NCI-H1694 treated with DMSO at 0.1 percent for 48 hours (cell line): Measurements from ENCODE around the gene CLTCL1.

ENCODE experiments used
- DNase-seq: peaks from one replicate; lab custom pipeline; 2025; lab: John Stamatoyannopoulos, UW

Gene CLTCL1

DNA sequence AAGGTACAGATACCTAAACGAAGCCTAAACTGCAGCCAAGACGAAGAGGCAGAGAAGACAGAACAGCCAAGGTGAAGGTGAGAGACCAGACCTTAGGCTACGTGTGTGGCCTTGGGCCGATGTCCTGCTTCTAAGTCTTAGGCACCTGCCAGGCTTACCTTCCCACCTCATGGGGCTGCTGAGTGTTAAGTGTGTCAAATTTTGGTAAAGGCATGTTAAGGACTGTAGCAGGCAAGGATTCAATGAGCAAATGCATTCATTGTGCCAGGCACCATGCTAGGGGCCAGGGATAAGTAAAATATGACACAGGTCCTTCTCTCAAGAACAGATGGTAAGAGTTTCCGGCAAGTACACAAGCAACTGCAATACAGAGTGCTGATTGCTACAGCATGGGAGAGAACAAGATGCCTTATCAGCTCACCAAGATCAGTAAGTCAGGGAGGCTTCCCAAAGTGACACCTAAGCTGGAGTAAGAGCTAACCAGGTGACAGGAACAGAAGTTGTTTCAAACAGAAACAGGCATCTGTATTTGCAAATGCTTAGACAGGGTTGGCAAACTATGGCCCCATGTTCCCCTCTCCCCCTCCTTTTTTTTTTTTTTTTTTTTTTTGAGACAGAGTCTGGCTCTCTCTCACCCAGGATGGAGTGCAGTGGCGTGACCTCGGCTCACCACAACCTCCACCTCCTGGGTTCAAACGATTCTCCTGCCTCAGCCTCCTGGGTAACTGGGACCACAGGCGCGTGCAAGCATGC is 46.7 kb downstream of the CLTCL1 start:
- no peak for DNase-seq

GRCh38 chr22:19242699-19243098 is 48.8 kb downstream of the CLTCL1 start:
- no peak for DNase-seq

DNA sequence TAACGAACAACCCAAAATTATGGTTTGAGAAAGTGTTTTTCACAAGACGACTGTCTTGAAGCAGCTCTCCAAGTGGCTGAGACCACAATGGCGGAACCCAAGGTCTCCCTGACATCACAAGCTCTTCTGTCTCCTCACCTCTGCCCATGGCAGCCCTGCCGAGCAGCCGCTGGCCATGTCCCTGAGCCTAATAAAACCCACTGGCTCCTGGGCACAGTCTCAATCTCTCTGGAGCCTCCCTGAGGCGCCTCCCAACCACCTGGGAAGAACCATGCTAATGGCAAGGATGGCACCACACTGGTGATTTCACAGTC is 50.0 kb downstream of the CLTCL1 start:
- DNase-seq = no peak

DNA sequence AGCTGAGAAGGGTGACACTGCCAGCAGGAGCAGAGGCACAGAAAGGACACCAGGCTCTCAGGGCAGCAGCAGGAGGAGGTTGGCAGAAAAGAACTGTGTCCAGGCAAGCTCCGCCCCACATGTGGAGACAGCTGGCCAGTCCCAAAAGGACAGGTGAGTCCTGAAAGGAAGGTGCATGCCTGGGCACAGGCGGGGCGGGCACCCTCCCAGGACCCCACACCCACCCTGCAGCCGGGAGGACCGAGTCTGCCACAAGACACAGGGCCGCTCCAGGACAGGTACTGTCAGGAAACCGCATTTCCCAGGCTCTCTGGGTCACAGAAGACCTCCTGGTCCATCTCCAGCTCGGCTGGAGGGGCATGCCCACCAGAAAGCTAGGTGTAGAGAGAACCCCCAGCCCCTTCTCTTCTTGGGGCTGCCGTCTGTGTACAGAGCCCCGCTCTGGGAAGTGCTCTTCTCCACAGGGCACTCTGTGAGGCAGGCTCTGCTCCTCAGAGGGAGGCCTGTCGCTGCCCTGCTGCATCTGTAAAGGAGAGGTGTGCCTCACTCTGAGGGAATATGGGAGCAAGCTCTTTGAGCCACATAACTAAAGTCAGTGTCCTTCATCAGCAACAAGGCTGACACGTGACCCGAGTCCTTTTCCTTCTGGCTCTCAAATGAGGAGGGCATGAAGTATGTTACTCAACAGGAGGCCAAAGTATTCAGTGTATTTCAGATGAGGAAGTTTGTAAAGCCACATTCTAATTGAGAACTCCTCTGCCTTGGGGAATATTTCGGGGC is 50.5 kb downstream of the CLTCL1 start:
- DNase-seq = no peak

DNA sequence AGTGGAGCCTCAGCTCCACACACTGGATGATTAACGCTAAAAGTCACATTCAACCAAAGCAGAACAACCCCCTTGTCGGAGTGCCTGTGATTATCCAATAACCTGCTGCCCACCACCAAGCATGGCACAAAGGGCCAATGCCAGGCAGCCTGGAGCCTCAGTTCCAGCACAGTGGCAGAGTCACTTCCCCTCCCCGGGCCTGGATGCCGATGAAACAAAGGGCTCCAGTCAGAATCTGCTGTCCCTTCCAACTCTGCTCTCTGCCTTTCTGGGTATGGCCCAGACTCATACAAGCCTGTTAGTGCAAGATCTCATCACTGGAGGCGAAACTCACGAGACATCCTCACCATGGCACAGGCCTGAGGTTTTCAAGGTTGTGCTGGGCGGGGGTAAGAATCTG is 52.1 kb downstream of the CLTCL1 start:
- DNase-seq = no peak

DNA sequence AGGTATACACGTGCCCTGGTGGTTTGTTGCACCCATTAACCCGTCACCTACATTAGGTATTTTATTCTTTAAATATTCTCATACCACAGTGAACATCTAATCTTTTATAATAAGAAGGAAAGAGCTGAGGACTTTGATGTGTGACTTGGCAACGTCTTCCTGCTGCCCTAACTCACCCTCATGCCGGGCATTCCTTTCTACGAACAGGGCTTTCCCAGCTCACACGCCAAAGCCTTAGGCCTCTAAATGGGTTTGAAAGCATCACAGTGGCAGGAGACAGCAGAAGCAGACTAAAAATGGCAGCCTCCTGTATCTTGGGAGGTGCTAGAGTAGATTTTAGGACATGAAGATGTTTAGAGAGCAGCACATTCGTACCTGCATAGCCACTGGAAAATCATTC is 52.6 kb downstream of the CLTCL1 start:
- DNase-seq = no peak

- DNase-seq = no peak
These were observed 55.6 kb downstream of the CLTCL1 start for GRCh38 chr22:19235874-19236273.

- no peak for DNase-seq
These were observed 57.2 kb downstream of the CLTCL1 start for GRCh38 chr22:19234126-19234896.

DNA sequence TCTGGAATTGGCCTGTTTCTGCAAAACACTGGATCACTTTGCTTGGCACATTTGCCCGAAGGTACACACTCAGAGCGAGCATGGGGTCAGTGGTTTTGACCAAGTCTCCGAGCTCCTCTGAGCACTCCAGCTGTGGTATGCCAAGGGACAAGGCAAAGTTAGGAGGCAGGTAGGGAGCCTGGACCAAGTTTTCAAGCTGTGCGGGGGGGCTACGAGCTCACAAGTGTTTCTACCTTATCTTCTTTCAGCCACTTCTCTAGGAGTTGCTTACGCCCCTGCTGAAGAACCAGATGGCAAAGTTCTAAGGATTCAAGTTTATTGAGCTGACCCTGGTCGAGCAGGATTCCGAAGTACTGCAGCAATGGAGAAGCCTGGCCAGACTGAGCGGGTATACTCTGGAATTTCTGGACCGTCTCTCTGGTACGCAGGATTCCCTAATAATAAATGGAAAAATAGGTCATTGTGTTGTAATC is 58.3 kb downstream of the CLTCL1 start:
- no peak for DNase-seq

GRCh38 chr22:19232623-19233022 is 58.9 kb downstream of the CLTCL1 start:
- DNase-seq = no peak

- DNase-seq = no peak
These were observed 59.5 kb downstream of the CLTCL1 start for GRCh38 chr22:19231986-19232385.

DNA sequence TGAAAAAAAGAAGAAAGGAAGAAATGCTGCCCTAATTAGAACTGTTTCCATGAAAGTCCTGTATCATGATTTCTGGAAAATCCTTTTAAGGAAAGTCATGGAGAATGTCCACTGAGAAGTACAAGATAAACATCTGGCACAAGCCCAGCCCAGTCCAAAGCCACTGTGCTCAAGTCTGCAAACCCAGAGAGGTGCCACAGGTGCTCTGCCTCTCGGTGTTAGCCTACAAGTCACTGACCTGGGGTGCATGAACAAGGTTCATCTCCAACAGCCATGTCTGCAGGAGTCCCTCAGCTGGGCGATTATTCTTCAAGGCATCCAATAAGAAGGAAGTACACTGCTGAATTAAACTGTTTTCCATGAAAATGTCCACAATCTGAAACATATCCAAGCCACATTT is 61.9 kb downstream of the CLTCL1 start:
- no peak for DNase-seq

- no peak for DNase-seq
These were observed 63.3 kb downstream of the CLTCL1 start for GRCh38 chr22:19228179-19228578.

DNA sequence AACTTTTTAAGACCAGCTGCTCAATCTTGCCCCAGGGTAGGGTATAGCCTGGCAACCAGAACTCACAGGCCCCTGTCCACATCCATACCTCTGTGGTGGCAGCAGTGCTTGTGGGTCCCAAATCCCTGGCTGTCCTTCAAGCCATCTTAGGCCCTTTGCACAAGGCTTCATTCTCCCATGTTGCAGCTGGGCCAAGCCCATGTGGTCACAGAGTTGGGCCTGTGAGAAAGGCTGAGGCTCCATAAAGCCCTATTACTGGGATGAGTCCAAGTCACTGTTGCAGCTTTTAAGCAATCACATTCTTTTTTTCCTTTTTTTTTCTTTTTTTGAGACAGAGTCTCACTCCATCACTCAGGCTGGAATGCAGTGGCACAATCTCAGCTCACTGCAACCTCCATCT is 65.1 kb downstream of the CLTCL1 start:
- DNase-seq = no peak

- no peak for DNase-seq
These were observed 66.0 kb downstream of the CLTCL1 start for GRCh38 chr22:19225560-19225959.

GRCh38 chr22:19224985-19225384 is 66.5 kb downstream of the CLTCL1 start:
- no peak for DNase-seq

DNA sequence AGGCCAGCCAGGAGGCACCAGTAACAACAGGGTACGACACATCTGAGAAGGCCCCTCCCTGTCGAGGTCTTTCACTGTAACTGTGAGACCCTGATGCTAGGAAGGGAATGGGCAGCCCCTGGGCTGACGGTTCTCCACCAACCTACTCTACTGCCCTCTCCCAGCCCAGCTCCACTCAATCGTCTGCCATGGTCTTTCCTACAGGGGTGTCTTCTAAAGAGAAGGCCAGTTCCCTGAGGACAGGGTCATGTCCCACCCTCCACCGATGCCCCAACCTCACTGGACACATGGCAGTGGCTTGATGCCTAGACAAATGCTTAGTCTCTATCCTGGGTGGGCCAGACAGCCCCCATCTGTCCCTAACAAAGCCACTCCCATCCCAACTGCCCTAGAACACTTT is 67.0 kb downstream of the CLTCL1 start:
- DNase-seq = no peak

DNA sequence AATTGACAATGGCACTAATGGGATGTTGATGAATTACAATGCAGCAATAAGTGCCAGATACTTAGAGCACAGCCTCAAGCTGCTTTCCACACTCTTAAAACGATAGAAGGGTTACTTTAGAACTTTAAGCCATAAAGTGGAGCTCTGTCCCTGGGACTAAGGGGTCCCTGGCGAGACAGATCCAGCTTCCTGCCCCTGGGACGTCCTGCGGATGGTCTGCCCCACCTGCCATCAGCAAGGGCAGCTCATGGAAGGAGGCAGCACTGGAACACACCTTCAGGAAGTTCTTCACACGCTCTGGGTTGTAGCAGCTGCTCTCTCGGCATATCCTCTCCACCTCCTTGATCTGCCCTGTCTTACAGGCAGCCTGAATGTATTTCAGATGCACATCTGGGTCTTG is 67.9 kb downstream of the CLTCL1 start:
- DNase-seq = no peak

DNA sequence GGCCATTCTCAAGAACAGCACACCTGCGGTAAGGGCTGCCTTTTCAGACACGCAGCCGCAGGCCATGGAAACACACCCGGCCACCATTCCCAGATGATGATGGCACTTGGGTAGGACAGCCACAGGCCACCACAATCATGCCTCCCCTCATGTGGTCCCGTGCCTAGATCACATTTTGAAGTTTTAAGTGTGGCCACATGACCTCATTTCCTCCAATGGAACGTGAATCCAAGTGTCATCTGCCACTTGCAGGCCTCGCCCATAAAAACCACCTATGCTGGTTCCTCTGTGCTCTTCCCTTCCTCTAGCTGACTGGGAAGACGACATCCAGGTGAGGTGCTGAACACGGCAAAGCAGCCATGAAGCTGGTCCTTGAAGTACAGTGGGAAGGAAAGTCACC is 68.4 kb downstream of the CLTCL1 start:
- no peak for DNase-seq

- no peak for DNase-seq
These were observed 69.1 kb downstream of the CLTCL1 start for GRCh38 chr22:19222242-19223005.

GRCh38 chr22:19220867-19221266 is 70.7 kb downstream of the CLTCL1 start:
- no peak for DNase-seq
